ENCODE measurements around the gene LRG1. TPM values are rescaled to one million over a fixed set of nuclear protein-coding genes. Genes with fewer than 3 reads are reported as not detected.
A peak's percentile ranks its signal among the peaks of the same experiment; 100 is the strongest.

LRG1 gene
- total and polyA plus RNA-seq, 2 experiments from 2014 or later, result 0.21 to 0.45 TPM

DNA sequence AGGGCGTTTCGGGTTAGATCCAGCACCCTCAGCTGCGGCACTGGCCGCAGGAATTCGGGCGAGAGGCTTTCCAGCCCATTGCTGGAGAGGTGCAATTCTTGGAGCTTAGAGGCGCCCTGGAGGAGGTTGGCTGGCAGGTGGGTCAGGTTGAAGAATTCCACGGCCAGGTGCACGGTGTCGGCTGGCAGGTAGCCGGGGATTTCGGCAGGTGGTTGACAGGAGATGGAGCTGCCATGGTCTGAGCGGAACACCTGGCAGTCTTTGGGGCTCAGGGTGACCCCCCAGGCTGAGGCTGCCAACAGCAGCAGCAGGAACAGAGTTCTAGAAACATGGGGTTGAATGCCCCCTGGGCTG, 1.3 kb downstream of the LRG1 start:
- H3K79me2 ChIP-seq (replicated peaks; ENCODE audit: insufficient read depth), result no peaks in the 10 kb centered on the region
- no peak overlapping the region for H3K4me3 Mint-ChIP-seq

DNA sequence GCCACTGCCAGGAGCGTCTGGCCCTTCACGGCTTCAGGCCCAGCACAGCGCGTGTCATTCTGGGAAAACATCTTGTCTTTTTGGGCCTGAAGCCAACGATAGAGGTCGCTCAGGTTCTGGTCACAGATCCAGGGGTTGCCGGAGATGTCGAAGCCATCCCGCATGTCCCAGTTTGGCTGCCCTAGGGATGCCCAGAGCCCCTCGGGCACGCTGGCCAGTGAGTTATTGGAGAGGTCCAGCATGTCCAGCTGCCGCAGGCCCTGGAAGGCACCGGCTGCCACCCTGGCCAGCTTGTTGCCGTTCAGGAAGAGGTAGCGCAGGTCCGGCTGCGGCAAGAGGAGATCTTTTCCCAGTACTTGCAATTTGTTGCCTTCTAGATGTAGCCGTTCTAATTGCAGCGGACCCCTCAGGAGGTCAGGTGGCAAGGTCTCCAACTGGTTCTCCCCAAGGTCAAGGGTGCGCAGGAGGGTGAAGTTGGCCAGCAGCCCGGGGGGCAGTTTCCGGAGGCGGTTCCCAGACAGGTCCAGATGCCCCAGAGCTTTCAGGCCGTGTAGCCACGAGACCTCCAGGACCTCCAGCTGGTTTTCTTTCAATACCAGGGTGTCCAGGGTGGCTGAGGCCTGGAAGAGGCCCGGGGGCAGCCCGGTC, 1.8 kb downstream of the LRG1 start:
- peak; percentile 4; the same call in 2 of the 3 replicates for ATAC-seq
- peak; percentile 65 for DNase-seq (ENCODE audit: low spot score)
- peaks cover 17% of the 10 kb centered on the region for H3K27me3 Mint-ChIP-seq (ENCODE audit: insufficient read depth, low read depth, poor library complexity)

More for the DNA sequence above, 1.3 kb downstream of the LRG1 start:
- Histone ChIP-seq H3K27me3 (ENCODE audit: insufficient read depth) (peaks cover 14% of the 10 kb centered on the region), H3K27ac (ENCODE audit: low read depth) (no peak overlapping the region), H3K36me3 (ENCODE audit: insufficient read depth) (no peaks in the 10 kb centered on the region), H3K4me3 (no peak overlapping the region), H3K9me2 (ENCODE audit: insufficient read depth) (no peaks in the 10 kb centered on the region), H3K4me1 (ENCODE audit: insufficient read depth) (no peaks in the 10 kb centered on the region; the same call in 1 of the 2 replicates), H3K4me2 (no peak overlapping the region), H2AFZ (no peak overlapping the region), H4K20me1 (replicated peaks; ENCODE audit: insufficient read depth) (no peaks in the 10 kb centered on the region), H3F3A (replicated peaks; ENCODE audit: low read depth) (peaks cover 6% of the 10 kb centered on the region; the same call in 1 of the 2 replicates)
- H3K4me1 Mint-ChIP-seq, result peaks cover 10% of the 10 kb centered on the region
- peaks cover 13% of the 10 kb centered on the region for H3K27me3 Mint-ChIP-seq (ENCODE audit: insufficient read depth, low read depth, poor library complexity)
- H3K27ac Mint-ChIP-seq, result no peak overlapping the region
- ATAC-seq (no peak), DNase-seq (ENCODE audit: low spot score) (no peak)
- H3K36me3 Mint-ChIP-seq (ENCODE audit: low read depth), result no peaks in the 10 kb centered on the region
- peaks cover 6% of the 10 kb centered on the region; the same call in 1 of the 3 replicates for H3K9me3 Mint-ChIP-seq
- TF ChIP-seq REST (IDR thresholded peaks at IDR 0.05; ENCODE audit: unreplicated experiment) (no peak), CREB1 (CRISPR knock-in tag; IDR thresholded peaks at IDR 0.05; ENCODE audit: low read depth) (no peak), EZH2 (IDR thresholded peaks at IDR 0.05; ENCODE audit: low read depth, unreplicated experiment) (no peak), ZNF114 (CRISPR knock-in tag; IDR thresholded peaks at IDR 0.05) (no peak)

More for the DNA sequence above, 1.8 kb downstream of the LRG1 start:
- no peaks in the 10 kb centered on the region for H4K20me1 ChIP-seq (replicated peaks; ENCODE audit: insufficient read depth)
- TF ChIP-seq, protein P1, sequence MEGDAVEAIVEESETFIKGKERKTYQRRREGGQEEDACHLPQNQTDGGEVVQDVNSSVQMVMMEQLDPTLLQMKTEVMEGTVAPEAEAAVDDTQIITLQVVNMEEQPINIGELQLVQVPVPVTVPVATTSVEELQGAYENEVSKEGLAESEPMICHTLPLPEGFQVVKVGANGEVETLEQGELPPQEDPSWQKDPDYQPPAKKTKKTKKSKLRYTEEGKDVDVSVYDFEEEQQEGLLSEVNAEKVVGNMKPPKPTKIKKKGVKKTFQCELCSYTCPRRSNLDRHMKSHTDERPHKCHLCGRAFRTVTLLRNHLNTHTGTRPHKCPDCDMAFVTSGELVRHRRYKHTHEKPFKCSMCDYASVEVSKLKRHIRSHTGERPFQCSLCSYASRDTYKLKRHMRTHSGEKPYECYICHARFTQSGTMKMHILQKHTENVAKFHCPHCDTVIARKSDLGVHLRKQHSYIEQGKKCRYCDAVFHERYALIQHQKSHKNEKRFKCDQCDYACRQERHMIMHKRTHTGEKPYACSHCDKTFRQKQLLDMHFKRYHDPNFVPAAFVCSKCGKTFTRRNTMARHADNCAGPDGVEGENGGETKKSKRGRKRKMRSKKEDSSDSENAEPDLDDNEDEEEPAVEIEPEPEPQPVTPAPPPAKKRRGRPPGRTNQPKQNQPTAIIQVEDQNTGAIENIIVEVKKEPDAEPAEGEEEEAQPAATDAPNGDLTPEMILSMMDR (conservative IDR thresholded peaks at IDR 0.05; ENCODE audit: low read depth in 2 of 2), result peak in 1 of 2 experiments; percentile 72; a peak in 3 of 4 replicates
- TF ChIP-seq NANOG (IDR thresholded peaks at IDR 0.05; ENCODE audit: borderline replicate concordance), result no peak
- TF ChIP-seq CREB1 (CRISPR knock-in tag; IDR thresholded peaks at IDR 0.05; ENCODE audit: low read depth), result no peak
- no peak for TF ChIP-seq EZH2phosphoT487 (IDR thresholded peaks at IDR 0.05; ENCODE audit: unreplicated experiment)
- no peak for TF ChIP-seq REST (IDR thresholded peaks at IDR 0.05; ENCODE audit: unreplicated experiment)
- peaks cover 17% of the 10 kb centered on the region for H3K27me3 ChIP-seq (ENCODE audit: insufficient read depth)
- H3K9me2 ChIP-seq (ENCODE audit: insufficient read depth), result no peaks in the 10 kb centered on the region
- H3K27ac ChIP-seq (ENCODE audit: low read depth), result no peak overlapping the region
- Mint-ChIP-seq H3K4me3 (no peak overlapping the region), H3K36me3 (ENCODE audit: low read depth) (no peaks in the 10 kb centered on the region), H3K4me1 (peaks cover 10% of the 10 kb centered on the region), H3K27ac (no peak overlapping the region), H3K9me3 (peaks cover 6% of the 10 kb centered on the region; the same call in 1 of the 3 replicates)
- H3F3A ChIP-seq (replicated peaks; ENCODE audit: low read depth), result peaks cover 6% of the 10 kb centered on the region; the same call in 1 of the 2 replicates
- no peak overlapping the region for H3K4me3 ChIP-seq
- no peak overlapping the region for H3K4me2 ChIP-seq
- H3K79me2 ChIP-seq (replicated peaks; ENCODE audit: insufficient read depth), result no peaks in the 10 kb centered on the region
- H3K4me1 ChIP-seq (ENCODE audit: insufficient read depth), result no peaks in the 10 kb centered on the region; the same call in 1 of the 2 replicates
- no peak overlapping the region for H2AFZ ChIP-seq
- no peaks in the 10 kb centered on the region for H3K36me3 ChIP-seq (ENCODE audit: insufficient read depth)

All from GM23338 (cell line).